DOHH2 (cell line): ENCODE measurements around the gene HPX.

Source experiments
- H3F3A ChIP-seq: fragments of 200-600 bp; sonication (generic), shearing (Covaris generic); 2 replicates; pipeline ENCODE4 v1.6.0; 2016; ENCODE audit warnings: antibody characterized with exemption, mild to moderate bottlenecking; ENCODE audit not compliant: control insufficient read depth, insufficient read depth
- H3K27ac ChIP-seq: fragments of 200-600 bp; sonication (generic); 2 replicates; pipeline ENCODE4 v1.5.1; 2014; ENCODE audit warnings: low read depth, mild to moderate bottlenecking, low read length, moderate library complexity
- H3K27me3 ChIP-seq: fragments of 200-600 bp; sonication (generic); 2 replicates; pipeline ENCODE4 v1.6.1; 2014; ENCODE audit warnings: mild to moderate bottlenecking, low read length, mixed read lengths; ENCODE audit not compliant: control insufficient read depth
- H3K36me3 ChIP-seq: fragments of 200-600 bp; sonication (generic); 2 replicates; pipeline ENCODE4 v1.6.1; 2014; ENCODE audit warnings: mild to moderate bottlenecking, low read length, moderate library complexity, mixed read lengths; ENCODE audit not compliant: control insufficient read depth
- H3K4me1 ChIP-seq: fragments of 200-600 bp; sonication (generic); 2 replicates; pipeline ENCODE4 v1.6.1; 2014; ENCODE audit warnings: mild to moderate bottlenecking, low read length, mixed read lengths; ENCODE audit not compliant: control insufficient read depth
- H3K4me2 ChIP-seq: fragments of 200-600 bp; sonication (generic); 2 replicates; pipeline ENCODE4 v1.6.0; 2014; ENCODE audit warnings: mild to moderate bottlenecking, low read length, moderate library complexity
- H3K4me3 ChIP-seq: fragments of 200-600 bp; sonication (generic); 2 replicates; pipeline ENCODE4 v1.5.1; 2014; ENCODE audit warnings: mild to moderate bottlenecking, low read length, mixed read lengths
- H3K79me2 ChIP-seq: fragments of 200-600 bp; sonication (generic); 2 replicates; pipeline ENCODE4 v1.6.1; 2014; ENCODE audit warnings: mild to moderate bottlenecking, low read length, mixed read lengths; ENCODE audit not compliant: control insufficient read depth
- H3K9me2 ChIP-seq: fragments of 200-600 bp; sonication (generic); replicated peaks from 2 replicates; pipeline ENCODE4 v1.6.1; 2014; ENCODE audit warnings: mild to moderate bottlenecking, low read length, mixed read lengths; ENCODE audit not compliant: control insufficient read depth
- H3K9me3 ChIP-seq: fragments of 200-600 bp; sonication (generic); 2 replicates; pipeline ENCODE4 v1.6.1; 2014; ENCODE audit warnings: antibody characterized with exemption, low read length, mixed read lengths; ENCODE audit not compliant: control insufficient read depth, insufficient read depth
- H4K20me1 ChIP-seq: fragments of 200-600 bp; sonication (generic); 2 replicates; pipeline ENCODE4 v1.6.0; 2014; ENCODE audit warnings: low read depth, mild to moderate bottlenecking, antibody characterized with exemption, low read length, moderate library complexity; ENCODE audit not compliant: control insufficient read depth, insufficient read depth
- EZH2phosphoT487 ChIP-seq: fragments of 200-600 bp; sonication (generic); IDR thresholded peaks from 2 replicates; pipeline ENCODE4 v1.6.1; 2017; ENCODE audit warnings: borderline replicate concordance, mild to moderate bottlenecking, antibody characterized with exemption, low read length, moderate library complexity, mixed read lengths
- TF ChIP-seq, protein P1 (sequence below): fragments of 200-600 bp; sonication (generic); IDR thresholded peaks from one replicate; pipeline ENCODE4 v1.5.1; 2014; ENCODE audit warnings: antibody characterized with exemption, mild to moderate bottlenecking, low read depth, low read length; ENCODE audit not compliant: poor library complexity, severe bottlenecking

HPX gene

DNA sequence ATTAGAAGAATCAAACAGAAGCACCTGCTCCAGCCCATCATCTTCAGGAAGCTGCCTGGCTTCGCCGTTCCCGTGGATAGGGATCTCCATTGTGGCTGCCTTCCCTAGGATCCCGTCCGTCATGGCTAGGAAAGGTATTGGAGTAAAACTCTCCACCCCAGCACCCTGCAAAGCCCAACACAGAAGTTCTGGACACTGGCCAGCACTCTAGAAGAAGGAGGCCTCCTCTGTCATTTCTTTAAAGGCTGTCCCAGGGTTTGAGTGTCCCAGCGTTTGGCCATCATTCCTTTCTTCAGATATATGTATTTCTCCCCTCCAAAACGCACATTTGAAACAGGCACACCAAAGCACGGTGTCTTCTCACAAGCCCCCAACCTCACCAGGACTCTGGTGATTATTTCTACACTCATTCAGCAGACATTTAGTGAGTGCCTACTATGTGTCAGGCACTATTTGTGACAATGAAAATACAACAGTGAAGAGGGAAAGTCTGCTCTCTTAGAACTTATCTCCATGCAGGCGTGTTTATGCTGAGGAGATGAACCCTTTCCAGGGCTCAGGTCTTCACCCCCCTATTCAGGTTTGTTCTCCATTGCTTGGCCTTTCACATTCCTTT, 39.6 kb upstream of the HPX start:
- peaks cover 21% of the 10 kb centered on the region for H3K4me1 ChIP-seq
- H3K9me3 ChIP-seq, result no peaks in the 10 kb centered on the region
- H3K27me3 ChIP-seq, result no peaks in the 10 kb centered on the region
- peaks cover 59% of the 10 kb centered on the region for H3K79me2 ChIP-seq
- peak overlapping the region; percentile 98 for H3K4me2 ChIP-seq
- H3K4me3 ChIP-seq, result peak overlapping the region; percentile 90
- peaks cover 17% of the 10 kb centered on the region for H4K20me1 ChIP-seq
- no peaks in the 10 kb centered on the region for H3K9me2 ChIP-seq
- H3K36me3 ChIP-seq, result peaks cover 76% of the 10 kb centered on the region
- peak overlapping the region; percentile 70 for H3K27ac ChIP-seq
- TF ChIP-seq, protein P1, sequence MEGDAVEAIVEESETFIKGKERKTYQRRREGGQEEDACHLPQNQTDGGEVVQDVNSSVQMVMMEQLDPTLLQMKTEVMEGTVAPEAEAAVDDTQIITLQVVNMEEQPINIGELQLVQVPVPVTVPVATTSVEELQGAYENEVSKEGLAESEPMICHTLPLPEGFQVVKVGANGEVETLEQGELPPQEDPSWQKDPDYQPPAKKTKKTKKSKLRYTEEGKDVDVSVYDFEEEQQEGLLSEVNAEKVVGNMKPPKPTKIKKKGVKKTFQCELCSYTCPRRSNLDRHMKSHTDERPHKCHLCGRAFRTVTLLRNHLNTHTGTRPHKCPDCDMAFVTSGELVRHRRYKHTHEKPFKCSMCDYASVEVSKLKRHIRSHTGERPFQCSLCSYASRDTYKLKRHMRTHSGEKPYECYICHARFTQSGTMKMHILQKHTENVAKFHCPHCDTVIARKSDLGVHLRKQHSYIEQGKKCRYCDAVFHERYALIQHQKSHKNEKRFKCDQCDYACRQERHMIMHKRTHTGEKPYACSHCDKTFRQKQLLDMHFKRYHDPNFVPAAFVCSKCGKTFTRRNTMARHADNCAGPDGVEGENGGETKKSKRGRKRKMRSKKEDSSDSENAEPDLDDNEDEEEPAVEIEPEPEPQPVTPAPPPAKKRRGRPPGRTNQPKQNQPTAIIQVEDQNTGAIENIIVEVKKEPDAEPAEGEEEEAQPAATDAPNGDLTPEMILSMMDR, result no peak
- no peak for TF ChIP-seq EZH2phosphoT487
- 0 out of 2 replicates have a peak, but pooled peaks cover under 1% of the 10 kb centered on the region for H3F3A ChIP-seq

- Histone ChIP-seq H3K4me2 (no peak overlapping the region), H3K27ac (no peak overlapping the region), H3K9me3 (no peaks in the 10 kb centered on the region), H3F3A (peaks cover 15% of the 10 kb centered on the region), H3K4me1 (peaks cover 26% of the 10 kb centered on the region), H3K36me3 (peaks cover 38% of the 10 kb centered on the region), H3K4me3 (no peak overlapping the region), H3K9me2 (no peaks in the 10 kb centered on the region), H4K20me1 (peaks cover 5% of the 10 kb centered on the region; the same call in 1 of the 2 replicates), H3K79me2 (peaks cover 27% of the 10 kb centered on the region), H3K27me3 (no peaks in the 10 kb centered on the region; the same call in 1 of the 2 replicates)
- no peak for TF ChIP-seq EZH2phosphoT487
Observed at GRCh38 chr11:6476571-6476970, 35.8 kb upstream of the HPX start.

- Histone ChIP-seq H3K36me3 (peaks cover 35% of the 10 kb centered on the region), H3K27me3 (no peaks in the 10 kb centered on the region; the same call in 1 of the 2 replicates), H3F3A (peaks cover 15% of the 10 kb centered on the region), H3K9me3 (no peaks in the 10 kb centered on the region), H3K4me3 (no peak overlapping the region), H3K4me2 (no peak overlapping the region), H3K79me2 (peaks cover 22% of the 10 kb centered on the region), H3K4me1 (peaks cover 26% of the 10 kb centered on the region), H3K9me2 (no peaks in the 10 kb centered on the region), H3K27ac (no peak overlapping the region), H4K20me1 (peaks cover 5% of the 10 kb centered on the region; the same call in 1 of the 2 replicates)
- no peak for TF ChIP-seq EZH2phosphoT487
- TF ChIP-seq, protein P1, result peak; percentile 18
Observed at GRCh38 chr11:6475936-6476335, 35.1 kb upstream of the HPX start.

DNA sequence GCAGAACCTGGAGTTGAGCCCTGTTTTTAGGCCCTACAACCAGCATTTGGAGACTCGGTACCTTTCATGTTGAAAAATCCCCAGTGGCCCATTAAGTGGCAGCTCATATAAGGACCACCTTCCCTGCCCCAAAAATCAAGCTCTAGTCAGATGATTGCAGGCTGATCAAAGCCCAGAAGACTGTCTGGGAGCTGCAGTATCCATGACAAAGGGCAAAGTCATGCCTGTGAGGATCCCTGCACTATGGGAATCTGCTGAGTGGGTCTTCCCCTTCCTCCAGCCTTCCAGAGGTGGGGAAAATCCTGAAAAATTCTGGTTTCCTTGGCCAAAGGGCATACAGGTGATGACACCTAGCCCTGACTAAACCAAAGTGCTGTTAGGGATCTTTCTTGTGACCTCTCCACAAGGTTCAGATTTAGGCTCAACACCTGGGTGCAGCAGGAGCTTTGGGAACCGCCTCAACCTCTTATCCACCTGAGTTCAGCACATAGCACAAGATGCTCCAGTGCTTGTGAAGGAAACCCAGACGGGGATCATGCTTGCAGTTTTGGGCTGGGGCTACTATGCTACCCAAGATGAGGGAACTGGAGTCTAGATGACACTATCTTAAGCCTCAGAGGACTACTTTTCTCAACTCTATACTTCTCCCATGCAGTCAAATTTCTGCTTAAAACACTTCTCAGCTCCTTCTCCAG, 34.2 kb upstream of the HPX start:
- H3K4me2 ChIP-seq, result no peak overlapping the region

More for the DNA sequence above, 34.2 kb upstream of the HPX start:
- Histone ChIP-seq H3K27me3 (no peaks in the 10 kb centered on the region; the same call in 1 of the 2 replicates), H4K20me1 (no peaks in the 10 kb centered on the region), H3K79me2 (peaks cover 12% of the 10 kb centered on the region), H3K9me3 (no peaks in the 10 kb centered on the region), H3K27ac (no peak overlapping the region), H3K4me3 (no peak overlapping the region), H3K4me1 (peaks cover 17% of the 10 kb centered on the region), H3F3A (peaks cover 15% of the 10 kb centered on the region), H3K9me2 (no peaks in the 10 kb centered on the region), H3K36me3 (peaks cover 29% of the 10 kb centered on the region)
- TF ChIP-seq EZH2phosphoT487, result no peak
- TF ChIP-seq, protein P1, result no peak
